Activated CD8-positive, alpha-beta memory T cell treated with anti-CD3 and anti-CD28 coated beads for 1 hour (primary cell): Measurements from ENCODE around the gene KYAT1.
"Not testable (repeated sequence)": the region's sequence is repeated elsewhere in the genome, so short reads cannot be mapped to it uniquely, and the experiment has no call there.

ENCODE experiments used
- DNase-seq, 2 donors: peaks; one replicate each; pipeline ENCODE4 v3.0.0-alpha.2; 2020; ENCODE audit warnings: low read depth in 1 of 2; ENCODE audit errors: extremely low read depth in 1 of 2

Gene KYAT1

GRCh38 chr9:128886211-128886891 lies 4.6 kb upstream of the KYAT1 start:
- DNase-seq = no peak

DNA sequence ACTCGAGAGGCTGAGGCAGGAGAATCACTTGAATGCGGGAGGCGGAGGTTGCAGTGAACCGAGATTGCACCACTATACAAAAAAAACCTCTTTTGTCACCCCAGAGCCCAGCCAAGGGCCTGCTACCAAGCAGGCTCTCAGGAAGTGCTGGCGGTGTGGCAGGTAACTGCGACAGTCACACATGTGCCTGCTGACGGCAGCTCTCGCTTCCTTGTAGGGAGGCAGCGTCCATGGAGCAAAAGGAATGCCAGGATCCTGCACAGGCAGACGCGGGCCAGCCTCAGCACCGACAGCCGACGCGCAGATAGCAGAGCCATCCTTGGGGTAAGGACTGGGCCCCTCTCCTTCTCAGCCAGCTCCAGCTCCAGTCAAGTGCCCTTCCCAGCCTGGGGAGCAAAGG lies 4.0 kb upstream of the KYAT1 start:
- DNase-seq = no peak

- no peak for DNase-seq
Measured at GRCh38 chr9:128885376-128885775, 3.6 kb upstream of the KYAT1 start.

DNA sequence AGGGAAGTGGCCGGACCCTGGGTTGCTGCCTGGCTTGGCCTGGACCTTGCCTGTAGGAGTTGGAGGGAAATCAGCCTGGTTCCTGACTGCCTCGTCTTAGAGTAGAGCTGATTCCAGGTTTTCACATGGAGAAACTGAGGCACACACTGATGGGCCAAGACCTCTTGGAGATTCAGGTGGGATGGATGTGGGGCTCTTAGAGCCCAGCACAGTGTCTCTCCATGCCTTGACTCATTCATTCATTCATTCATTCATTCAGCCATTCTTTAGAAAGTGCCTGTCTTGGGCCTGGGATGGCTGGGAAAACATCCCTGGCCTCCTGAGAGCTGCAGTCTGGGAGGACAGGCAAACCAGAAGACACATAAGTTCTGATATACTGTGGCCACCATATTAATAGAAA lies 2.4 kb upstream of the KYAT1 start:
- no peak for DNase-seq

DNA sequence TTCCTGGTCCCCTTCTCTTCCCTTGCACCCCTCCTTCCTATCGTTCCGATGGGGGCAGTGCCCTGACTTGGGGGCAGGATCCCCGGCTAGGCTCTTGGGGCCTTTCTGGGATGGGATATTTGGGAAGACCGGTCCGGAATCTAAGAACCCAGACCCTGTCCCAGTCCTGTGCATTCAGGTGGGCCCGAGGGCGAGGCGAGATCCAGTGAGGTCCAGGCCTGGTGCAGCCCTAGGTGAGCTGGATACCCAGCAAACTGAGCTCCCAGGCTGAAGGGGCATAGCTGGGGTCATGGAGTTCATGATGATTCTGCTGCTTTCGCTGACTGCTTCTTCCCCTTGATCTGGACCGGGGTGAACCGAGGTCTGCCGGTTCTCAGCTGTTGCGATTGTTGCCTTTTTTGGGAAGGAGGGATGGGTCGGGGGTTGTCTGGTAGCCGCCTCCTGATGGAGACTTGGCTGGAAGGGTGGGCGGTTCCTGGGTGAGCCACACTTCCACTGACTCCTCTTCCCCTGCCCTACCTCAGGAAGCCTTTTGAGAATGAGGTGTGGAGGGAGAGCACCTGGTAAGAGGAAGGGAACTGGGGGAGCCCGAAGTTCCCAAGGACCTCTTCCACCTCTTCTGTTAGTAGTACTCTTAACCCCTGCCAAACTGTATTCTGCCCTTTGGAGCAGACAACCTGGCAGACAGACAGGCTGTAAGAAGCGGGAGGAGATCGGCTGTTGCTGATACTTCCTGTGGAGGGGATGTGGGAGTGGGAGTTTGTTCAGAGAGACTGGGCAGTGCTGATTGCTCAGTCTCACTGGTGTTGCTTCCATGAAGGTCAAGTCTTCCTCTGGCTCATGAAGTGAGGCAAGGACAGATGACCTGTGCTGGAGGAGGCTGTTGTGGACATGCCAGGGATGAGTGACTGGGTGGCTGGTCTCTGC lies 1.2 kb upstream of the KYAT1 start:
- DNase-seq = no peak

DNA sequence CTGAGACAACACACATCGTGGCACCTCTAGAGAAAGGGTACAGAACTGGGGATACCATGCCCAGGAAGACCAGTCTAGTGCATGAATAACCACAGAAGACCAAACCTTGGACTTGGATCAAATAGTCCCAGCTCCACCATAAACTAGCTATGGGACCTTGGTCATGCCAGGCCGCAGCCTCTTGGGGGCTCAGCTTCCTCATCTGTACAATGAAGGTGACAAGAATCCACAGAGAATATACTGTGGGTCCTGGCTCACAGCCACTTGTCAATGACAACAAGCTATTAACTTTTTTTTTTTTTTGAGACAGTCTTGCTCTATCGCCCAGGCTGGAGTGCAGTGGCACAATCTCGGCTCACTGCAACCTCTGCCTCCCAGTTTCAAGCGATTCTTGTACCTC lies 3.9 kb downstream of the KYAT1 start:
- no peak for DNase-seq

DNA sequence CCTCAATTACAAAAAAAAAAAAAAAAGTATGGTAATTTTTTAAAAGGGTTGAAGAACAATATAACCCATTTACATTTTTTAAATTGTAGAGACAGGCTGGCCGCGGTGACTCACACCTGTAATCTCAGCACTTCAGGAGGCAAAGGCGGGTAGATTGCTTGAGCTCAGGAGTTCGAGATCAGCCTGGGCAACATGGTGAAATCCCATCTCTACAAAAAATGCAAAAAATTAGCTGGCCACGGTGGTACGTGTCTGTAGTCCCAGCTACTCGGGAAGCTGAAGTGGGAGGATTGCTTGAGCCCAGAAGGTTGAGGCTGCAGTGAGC lies 10.8 kb downstream of the KYAT1 start:
- DNase-seq = not testable (repeated sequence)

- DNase-seq = no peak
Measured at GRCh38 chr9:128870128-128870940, 11.4 kb downstream of the KYAT1 start.

GRCh38 chr9:128863647-128864046 lies 18.1 kb downstream of the KYAT1 start:
- DNase-seq = peak; percentile 63 to 85

- DNase-seq = no peak
Measured at GRCh38 chr9:128862401-128862851, 19.3 kb downstream of the KYAT1 start.

DNA sequence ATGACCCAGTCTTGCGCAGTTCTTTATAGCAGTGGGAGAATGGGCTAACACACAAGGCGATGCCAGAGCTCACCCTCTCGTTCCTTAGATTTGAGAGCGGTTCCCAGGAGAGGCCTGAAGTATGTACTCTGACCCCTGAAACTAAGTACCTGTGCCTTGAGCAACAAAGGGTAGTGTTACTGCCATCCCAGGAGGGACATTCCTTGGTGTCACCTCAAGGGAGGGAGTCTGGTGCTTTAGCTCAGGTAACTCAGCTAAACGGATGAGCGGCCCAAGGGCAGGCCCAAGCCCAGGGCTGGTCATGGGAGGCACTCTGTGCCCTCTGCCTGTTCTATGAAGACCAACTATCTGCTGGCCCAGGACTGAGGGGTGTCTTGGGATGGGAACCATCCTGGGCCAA lies 20.2 kb downstream of the KYAT1 start:
- DNase-seq = no peak

DNA sequence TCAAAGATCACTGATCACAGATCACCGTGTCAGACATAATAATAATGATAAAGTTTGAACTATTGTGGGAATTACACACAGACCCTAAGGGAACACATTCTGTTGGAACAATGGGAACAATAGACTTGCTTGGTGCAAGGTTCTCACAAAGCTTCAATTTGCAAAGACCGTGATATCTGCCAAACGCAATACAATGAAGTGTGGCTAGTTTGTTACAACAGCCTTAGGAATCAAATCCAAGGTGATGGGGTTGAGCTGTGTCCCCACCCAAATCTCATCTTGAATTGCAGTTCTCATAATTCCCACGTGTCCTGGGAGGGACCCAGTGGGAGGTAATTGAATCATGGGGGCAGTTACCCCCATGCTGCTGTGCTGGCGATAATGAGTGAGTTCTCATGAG lies 20.8 kb downstream of the KYAT1 start:
- no peak for DNase-seq

- DNase-seq = not testable (repeated sequence)
Measured at GRCh38 chr9:128858476-128858875, 23.3 kb downstream of the KYAT1 start.

DNA sequence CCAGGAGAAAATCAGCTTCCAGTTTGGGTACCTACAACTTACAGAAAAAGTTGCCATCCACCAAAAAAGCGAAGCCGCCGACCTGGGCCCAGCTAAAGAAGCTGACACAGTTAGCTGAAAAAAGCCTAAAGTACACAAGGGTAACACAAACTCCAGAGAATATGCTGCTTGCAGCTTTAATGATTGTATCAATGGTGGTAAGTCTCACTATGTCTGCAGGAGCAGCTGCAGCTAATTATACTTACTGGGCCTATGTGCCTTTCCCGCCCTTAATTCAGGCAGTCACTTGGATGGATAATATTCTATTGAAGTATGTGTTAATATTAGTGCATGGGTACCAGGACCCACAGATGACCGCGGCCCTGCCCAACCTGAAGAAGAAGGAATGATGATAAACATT lies 27.3 kb downstream of the KYAT1 start:
- not testable (repeated sequence) for DNase-seq

DNA sequence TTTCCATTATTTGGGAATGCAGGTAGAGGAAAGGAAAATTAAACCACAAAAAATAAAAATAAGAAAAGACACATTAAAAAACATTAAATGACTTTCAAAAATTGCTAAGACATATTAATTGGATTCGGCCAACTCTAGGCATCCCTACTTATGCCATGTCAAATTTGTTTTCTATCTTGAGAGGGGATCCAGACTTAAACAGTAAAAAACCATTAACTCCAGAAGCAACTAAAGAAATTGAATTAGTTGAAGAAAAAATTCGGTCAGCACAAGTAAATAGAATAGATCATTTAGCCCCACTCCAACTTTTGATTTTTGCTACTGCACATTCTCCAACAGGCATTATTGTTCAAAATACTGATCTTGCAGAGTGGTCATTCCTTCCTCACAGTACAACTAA lies 29.1 kb downstream of the KYAT1 start:
- not testable (repeated sequence) for DNase-seq

- not testable (repeated sequence) for DNase-seq
Measured at GRCh38 chr9:128851779-128852600, 29.8 kb downstream of the KYAT1 start.

GRCh38 chr9:128851024-128851423 lies 30.7 kb downstream of the KYAT1 start:
- DNase-seq = not testable (repeated sequence)

- no peak for DNase-seq
Measured at GRCh38 chr9:128847803-128848202, 33.9 kb downstream of the KYAT1 start.

DNA sequence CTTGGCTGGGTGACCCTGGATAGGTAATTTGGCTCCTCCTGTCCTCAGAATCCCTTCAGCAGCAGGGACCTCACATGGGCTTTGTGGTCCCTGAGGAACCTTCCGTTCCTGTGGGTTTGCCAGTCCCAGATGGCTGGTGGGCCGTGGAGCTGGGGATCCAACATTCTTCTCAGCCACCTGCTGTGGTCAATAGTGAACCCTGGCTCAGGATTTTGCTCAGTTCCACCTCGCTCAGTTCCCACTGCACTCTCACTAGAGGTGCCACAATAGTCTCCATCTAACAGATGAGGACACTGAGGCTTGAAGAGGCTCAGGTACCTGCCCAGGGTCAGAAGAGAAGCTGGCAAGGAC lies 35.1 kb downstream of the KYAT1 start:
- no peak for DNase-seq

GRCh38 chr9:128845186-128845931 lies 36.4 kb downstream of the KYAT1 start:
- DNase-seq = no peak
